Measurements from ENCODE around the gene MRPS26. TPM values are rescaled to one million over a fixed set of nuclear protein-coding genes. Genes with fewer than 3 reads are reported as not detected.
A peak's percentile ranks its signal among the peaks of the same experiment; 100 is the strongest.

MRPS26 gene
- total and polyA plus RNA-seq, 2 donors from 2014 or later: 39.8 to 109 TPM

DNA sequence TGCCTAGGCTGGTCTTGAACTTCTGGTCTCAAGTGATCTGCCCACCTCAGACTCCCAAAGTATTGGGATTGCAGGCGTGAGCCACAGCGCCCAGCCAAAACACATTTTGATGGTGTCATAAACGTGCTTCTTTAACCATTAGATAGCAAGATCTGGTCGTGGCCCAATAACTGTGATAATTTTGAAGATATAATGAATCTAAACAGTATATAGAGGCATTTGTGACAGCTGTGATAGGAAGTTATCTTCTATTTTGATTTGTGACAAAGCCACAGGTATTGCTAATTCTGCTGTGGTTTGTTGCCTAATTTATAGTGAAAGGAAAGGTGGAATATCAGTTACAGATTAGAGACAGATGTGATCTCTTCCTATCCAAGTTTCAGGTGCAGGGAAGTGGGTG, 24.9 kb downstream of the MRPS26 start:
- no peaks in the 10 kb centered on the region for H3K4me1 ChIP-seq (ENCODE audit: control insufficient read depth in 2 of 3, insufficient read depth in 2 of 3, low read depth in 1 of 3, low read length in 3 of 3)
- no peak for FAIRE-seq
- H3K27me3 ChIP-seq (ENCODE audit: control insufficient read depth, insufficient read depth, low read length): peaks cover 3% of the 10 kb centered on the region
- DNase-seq: no peak
- H3K9ac ChIP-seq (ENCODE audit: low read length in 3 of 3): no peak overlapping the region
- H3K36me3 ChIP-seq (ENCODE audit: control insufficient read depth in 2 of 3, insufficient read depth in 3 of 3, low read length in 3 of 3): no peaks in the 10 kb centered on the region
- H3K4me3 ChIP-seq (ENCODE audit: low read length in 3 of 3): no peak overlapping the region
- no peak overlapping the region for H3K27ac ChIP-seq (ENCODE audit: low read depth in 2 of 2, low read length in 2 of 2)
- intact Hi-C loops (cut with DNase I): no loop called here
- no peaks in the 10 kb centered on the region for H3K9me3 ChIP-seq (ENCODE audit: control insufficient read depth in 2 of 3, insufficient read depth in 1 of 3, low read length in 3 of 3)
- TF ChIP-seq CTCF (IDR thresholded peaks at IDR 0.05; ENCODE audit: borderline replicate concordance, extremely low read depth, insufficient read depth): no peak

- Histone ChIP-seq H3K9me3 (ENCODE audit: control insufficient read depth in 2 of 3, insufficient read depth in 1 of 3, low read length in 3 of 3) (no peaks in the 10 kb centered on the region), H3K9ac (ENCODE audit: low read length in 3 of 3) (no peak overlapping the region), H3K27ac (ENCODE audit: low read depth in 2 of 2, low read length in 2 of 2) (no peak overlapping the region), H3K36me3 (ENCODE audit: control insufficient read depth in 2 of 3, insufficient read depth in 3 of 3, low read length in 3 of 3) (no peaks in the 10 kb centered on the region), H3K4me3 (ENCODE audit: low read length in 3 of 3) (no peak overlapping the region), H3K4me1 (ENCODE audit: control insufficient read depth in 2 of 3, insufficient read depth in 2 of 3, low read depth in 1 of 3, low read length in 3 of 3) (no peaks in the 10 kb centered on the region), H3K27me3 (ENCODE audit: control insufficient read depth, insufficient read depth, low read length) (peaks cover 3% of the 10 kb centered on the region)
- TF ChIP-seq CTCF (IDR thresholded peaks at IDR 0.05; ENCODE audit: borderline replicate concordance, extremely low read depth, insufficient read depth): no peak
- FAIRE-seq: no peak
- intact Hi-C loops (cut with DNase I): no loop called here
- peak in 1 of 5 donors; percentile 67 for DNase-seq
These were observed 25.4 kb downstream of the MRPS26 start for GRCh38 chr20:3071266-3071609.

GRCh38 chr20:3071610-3072529, 26.0 kb downstream of the MRPS26 start, which contains the start of gene OXT:
Gene OXT, plus strand, starts transcription at chr20:3071620. Its CDS starts 36 bp downstream, at chr20:3071656.
- H3K27ac ChIP-seq (ENCODE audit: low read depth in 2 of 2, low read length in 2 of 2): no peak within 1 kb of the TSS
- FAIRE-seq (no peak), DNase-seq (peak in 4 of 5 donors; percentile 46 to 84 (median 58))
- no peak within 1 kb of the TSS for H3K9ac ChIP-seq (ENCODE audit: low read length in 3 of 3)
- no peaks in the 10 kb centered on the region for H3K4me1 ChIP-seq (ENCODE audit: control insufficient read depth in 2 of 3, insufficient read depth in 2 of 3, low read depth in 1 of 3, low read length in 3 of 3)
- no peaks in the 10 kb centered on the region for H3K36me3 ChIP-seq (ENCODE audit: control insufficient read depth in 2 of 3, insufficient read depth in 3 of 3, low read length in 3 of 3)
- intact Hi-C loops (cut with DNase I): no loop called here
- TF ChIP-seq CTCF (IDR thresholded peaks at IDR 0.05; ENCODE audit: borderline replicate concordance, extremely low read depth, insufficient read depth): no peak
- H3K4me3 ChIP-seq (ENCODE audit: low read length in 3 of 3): no peak within 1 kb of the TSS
- no peaks in the 10 kb centered on the region for H3K9me3 ChIP-seq (ENCODE audit: control insufficient read depth in 2 of 3, insufficient read depth in 1 of 3, low read length in 3 of 3)
- H3K27me3 ChIP-seq (ENCODE audit: control insufficient read depth, insufficient read depth, low read length): peaks cover 3% of the 10 kb centered on the region

Data from kidney (tissue), 14 donors.